ENCODE results near the gene STRIP2. TPM values are rescaled to one million over a fixed set of nuclear protein-coding genes. Genes with fewer than 3 reads are reported as not detected.
"Not testable (repeated sequence)": the region's sequence is repeated elsewhere in the genome, so short reads cannot be mapped to it uniquely, and the experiment has no call there.

Gene STRIP2, protein sequence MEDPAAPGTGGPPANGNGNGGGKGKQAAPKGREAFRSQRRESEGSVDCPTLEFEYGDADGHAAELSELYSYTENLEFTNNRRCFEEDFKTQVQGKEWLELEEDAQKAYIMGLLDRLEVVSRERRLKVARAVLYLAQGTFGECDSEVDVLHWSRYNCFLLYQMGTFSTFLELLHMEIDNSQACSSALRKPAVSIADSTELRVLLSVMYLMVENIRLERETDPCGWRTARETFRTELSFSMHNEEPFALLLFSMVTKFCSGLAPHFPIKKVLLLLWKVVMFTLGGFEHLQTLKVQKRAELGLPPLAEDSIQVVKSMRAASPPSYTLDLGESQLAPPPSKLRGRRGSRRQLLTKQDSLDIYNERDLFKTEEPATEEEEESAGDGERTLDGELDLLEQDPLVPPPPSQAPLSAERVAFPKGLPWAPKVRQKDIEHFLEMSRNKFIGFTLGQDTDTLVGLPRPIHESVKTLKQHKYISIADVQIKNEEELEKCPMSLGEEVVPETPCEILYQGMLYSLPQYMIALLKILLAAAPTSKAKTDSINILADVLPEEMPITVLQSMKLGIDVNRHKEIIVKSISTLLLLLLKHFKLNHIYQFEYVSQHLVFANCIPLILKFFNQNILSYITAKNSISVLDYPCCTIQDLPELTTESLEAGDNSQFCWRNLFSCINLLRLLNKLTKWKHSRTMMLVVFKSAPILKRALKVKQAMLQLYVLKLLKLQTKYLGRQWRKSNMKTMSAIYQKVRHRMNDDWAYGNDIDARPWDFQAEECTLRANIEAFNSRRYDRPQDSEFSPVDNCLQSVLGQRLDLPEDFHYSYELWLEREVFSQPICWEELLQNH
- 21.0 TPM in 2 replicates for total RNA-seq

DNA sequence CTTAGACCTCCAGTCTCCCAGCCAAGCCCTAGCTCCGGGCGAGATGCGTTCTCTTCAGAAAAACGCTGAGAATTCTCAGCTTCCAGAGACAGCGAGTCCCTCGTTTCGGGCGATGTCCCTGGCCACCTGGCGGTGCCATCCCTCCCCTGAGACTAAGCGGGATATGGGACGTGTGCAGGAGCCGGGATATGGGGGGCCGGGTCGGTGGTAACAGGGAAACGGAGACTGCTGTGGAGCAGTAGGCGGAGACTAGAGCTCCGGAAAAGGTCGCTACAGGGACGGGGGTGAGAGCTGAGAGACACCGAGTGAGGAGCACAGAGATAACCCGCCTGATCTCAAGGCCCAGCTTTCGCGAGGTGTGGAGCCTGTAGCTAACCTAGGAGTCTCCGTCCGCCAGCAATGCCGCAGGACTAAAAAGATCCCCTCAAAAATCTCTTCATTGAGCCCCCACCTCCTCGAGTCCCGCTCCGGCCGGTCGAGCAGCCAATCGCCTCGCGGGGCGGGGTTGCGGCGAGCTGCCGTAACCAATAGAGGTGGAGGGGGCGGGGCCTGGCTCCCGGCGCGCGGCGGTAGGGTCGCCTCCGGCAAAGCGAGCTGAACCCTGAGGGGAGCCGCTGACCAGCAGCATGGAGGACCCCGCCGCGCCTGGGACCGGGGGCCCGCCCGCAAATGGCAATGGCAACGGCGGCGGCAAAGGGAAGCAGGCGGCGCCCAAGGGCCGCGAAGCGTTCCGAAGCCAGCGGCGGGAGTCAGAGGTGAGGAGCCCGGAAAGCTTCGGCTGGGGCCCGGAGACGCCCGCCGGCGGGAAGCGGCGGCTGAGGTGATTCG is at the start of gene STRIP2:
Gene STRIP2 (plus strand): TSS at position 586 of the 828 bp plus-strand sequence. CDS start 41 bp downstream, at position 627.
- intact Hi-C loops (cut with micrococcal nuclease), result loop anchor here (1.0 to 10.0 kb wide), 6 partner anchors 66 to 521 kb away; partner anchors contain the start of genes NRF1, SMKR1 and UBE2H

GRCh38 chr7:129385116-129385515 is 49.1 kb upstream of the STRIP2 start:
- intact Hi-C loops (cut with micrococcal nuclease), result no loop called here

DNA sequence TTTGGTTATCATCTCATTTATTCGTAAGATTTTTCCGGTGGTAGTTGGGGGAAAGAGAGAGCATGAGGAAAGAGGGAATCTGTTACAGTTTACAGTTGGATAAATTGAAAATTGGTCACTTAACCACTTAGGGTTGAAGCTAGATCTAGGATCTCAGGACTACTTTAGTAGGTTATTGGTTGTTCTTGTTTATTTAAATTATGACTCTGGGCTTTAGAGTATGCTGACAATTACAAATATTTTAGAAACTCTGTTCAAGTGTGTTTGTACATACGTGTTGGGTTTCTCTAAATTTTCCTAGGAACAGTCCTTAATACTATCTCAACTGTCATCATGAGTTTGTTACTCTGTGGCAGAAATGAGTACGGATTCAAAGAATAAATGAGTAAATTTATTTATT is 48.6 kb upstream of the STRIP2 start:
- intact Hi-C loops (cut with micrococcal nuclease), result no loop called here

- intact Hi-C loops (cut with micrococcal nuclease), result no loop called here
Measured at GRCh38 chr7:129386506-129386905, 47.7 kb upstream of the STRIP2 start.

DNA sequence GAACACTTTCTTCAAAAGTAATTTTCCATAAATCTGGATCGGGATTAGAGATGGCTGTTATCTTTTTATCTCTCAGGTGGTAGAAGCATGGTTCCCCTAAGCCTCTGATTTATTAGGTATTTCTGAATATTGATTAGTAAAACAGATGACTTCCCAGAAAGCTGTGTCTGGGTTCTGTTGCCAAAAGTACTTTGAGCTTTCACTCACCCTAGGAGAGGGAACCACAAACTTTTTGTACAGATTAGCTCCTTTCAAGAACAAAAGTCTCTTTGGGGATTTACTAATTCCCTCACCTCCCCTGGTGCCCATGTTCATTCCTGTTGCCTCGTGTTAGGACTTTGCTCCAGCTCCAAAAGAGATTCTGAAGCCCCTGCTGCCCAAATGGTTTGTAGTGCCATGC is 46.7 kb upstream of the STRIP2 start:
- intact Hi-C loops (cut with micrococcal nuclease), result no loop called here

DNA sequence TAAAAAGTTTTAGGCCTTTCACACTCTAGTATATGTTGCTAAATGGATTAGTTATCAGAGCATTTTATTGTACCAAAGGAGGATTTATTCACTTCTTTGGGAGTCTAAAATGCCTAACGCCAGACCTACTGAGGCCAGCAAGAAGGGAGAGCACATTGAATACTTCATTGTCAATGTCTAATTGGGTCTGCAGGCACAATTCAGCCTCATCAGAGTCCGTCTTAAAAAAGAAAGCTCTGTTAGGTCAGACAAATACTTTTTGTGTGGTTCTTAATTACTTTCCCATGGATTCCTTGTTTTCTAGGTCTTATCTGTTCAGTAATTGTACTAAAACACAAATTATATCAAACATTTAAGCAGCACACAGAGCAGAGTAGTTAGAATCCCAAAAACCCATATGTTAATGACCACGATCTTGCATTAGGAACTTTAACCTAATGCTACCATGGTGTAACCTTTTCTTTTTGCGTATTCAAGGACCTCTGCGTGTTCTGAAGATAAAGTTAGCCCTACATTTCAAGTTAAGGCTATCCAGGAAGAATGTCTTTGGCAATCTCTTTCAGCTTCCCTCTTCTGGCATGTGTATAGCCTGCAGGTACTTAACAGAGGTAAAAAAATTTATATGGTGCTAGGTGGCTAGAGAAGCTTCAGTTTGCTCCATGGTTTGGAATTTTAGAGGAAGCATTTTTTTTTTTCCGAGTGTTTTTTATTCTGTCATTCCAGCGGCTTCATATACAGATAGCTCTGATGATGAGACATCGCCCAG is 45.7 kb upstream of the STRIP2 start:
- intact Hi-C loops (cut with micrococcal nuclease), result no loop called here

- intact Hi-C loops (cut with micrococcal nuclease), result no loop called here
Measured at GRCh38 chr7:129389829-129390228, 44.4 kb upstream of the STRIP2 start.

DNA sequence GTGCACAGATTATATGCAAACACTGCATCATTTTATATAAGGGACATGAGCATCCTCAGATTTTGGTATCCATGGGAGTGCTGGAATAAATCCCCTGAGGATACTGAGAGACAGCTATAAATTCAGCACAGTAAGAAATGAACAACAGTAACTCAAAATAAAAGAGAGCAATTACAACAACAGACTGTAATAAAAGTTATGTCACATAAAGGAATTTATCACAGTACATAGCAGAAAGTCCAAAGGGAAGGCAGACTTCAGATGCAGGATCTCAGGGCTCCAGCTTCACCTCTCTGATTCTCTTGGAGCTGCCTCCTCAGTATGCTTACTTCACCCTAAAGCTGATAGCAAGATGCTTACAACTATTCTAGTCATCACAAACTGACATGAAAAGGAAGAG is 43.9 kb upstream of the STRIP2 start:
- intact Hi-C loops (cut with micrococcal nuclease), result no loop called here

DNA sequence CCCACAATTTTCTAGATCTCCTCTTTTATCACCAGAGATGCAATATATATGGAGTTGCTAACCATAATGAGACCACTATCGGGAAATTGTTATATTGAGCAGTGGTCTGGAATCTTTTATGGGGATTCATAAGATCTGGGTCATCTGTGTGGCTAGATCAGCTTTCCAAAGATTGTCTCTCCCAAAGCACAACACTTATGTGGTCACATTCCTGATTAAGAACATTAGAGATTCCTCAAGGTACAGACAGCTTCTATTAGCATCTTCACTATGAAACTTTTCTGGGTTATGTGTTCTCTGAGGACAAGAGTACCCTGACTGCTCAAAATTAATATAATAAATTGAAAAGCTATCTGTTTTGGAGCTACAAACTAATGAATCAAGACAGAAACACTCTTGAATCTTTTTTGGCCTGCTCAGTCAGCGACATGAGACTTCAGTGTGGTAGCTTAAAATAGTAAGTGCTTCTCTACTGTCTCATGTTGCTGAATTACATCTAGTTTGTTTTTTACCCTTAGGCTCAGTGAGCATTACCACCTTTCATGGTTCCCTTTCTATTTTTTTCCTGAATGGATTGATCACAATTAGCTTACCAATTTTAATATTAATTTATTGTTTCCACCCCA is 42.6 kb upstream of the STRIP2 start:
- intact Hi-C loops (cut with micrococcal nuclease), result no loop called here

- intact Hi-C loops (cut with micrococcal nuclease), result no loop called here
Measured at GRCh38 chr7:129393255-129393654, 41.0 kb upstream of the STRIP2 start.

GRCh38 chr7:129394101-129394500 is 40.1 kb upstream of the STRIP2 start:
- intact Hi-C loops (cut with micrococcal nuclease), result no loop called here

GRCh38 chr7:129394982-129395914 is 39.0 kb upstream of the STRIP2 start:
- intact Hi-C loops (cut with micrococcal nuclease), result no loop called here

DNA sequence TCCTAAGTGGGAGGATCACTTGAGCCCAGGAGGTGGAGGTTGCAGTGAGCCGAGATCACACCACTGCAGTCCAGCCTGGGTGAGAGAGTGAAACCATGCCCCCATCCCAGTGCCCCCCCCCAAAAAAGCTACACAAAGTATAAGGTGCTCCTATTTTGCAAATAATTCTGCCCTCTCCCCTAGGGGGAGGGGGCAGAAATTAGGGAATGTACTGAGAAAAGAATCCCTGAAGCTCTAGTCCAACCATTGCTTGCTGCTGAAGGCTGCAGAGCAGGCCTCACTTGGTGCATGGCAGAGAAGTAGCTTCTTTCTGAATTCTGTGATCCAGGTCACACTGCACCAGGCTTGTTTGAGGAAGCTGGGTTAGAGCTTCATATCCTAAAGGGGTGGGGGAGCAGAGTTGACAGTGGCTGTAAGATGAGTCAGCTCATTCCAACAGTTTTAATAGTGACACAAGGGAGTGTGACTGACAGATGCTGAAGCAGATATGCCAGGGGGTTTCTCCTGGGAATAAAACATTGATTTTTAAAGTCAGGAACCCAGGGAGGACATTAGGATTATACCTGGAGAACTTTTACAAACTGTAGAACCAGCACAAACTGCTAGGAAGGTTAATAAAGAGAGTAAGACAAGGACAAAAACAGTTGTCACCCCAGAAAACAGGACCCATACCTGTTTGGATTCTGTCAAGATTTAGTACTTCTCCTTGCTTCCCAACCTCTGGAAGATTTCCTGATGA is 32.8 kb upstream of the STRIP2 start:
- intact Hi-C loops (cut with micrococcal nuclease), result no loop called here

- intact Hi-C loops (cut with micrococcal nuclease), result no loop called here
Measured at GRCh38 chr7:129401967-129402860, 32.0 kb upstream of the STRIP2 start.

DNA sequence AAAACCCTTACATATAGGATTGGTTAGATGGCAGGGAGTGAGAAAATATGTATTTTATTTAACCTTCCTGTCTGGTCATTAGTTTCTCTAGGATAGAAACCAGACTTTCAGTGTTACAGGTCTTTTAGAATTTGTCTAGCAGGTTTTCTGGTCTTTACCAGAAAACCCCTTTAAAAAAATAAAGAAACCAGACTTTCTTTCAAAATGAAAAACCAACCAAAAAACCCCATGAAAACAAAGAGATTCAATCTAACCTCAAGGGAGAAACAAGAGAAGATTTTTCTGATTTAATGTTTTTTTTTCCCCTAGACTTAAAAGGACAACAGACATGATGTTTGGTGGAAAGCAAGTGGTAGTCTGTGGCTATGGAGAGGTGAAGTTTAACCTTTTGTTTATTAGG is 28.7 kb upstream of the STRIP2 start:
- intact Hi-C loops (cut with micrococcal nuclease), result no loop called here

DNA sequence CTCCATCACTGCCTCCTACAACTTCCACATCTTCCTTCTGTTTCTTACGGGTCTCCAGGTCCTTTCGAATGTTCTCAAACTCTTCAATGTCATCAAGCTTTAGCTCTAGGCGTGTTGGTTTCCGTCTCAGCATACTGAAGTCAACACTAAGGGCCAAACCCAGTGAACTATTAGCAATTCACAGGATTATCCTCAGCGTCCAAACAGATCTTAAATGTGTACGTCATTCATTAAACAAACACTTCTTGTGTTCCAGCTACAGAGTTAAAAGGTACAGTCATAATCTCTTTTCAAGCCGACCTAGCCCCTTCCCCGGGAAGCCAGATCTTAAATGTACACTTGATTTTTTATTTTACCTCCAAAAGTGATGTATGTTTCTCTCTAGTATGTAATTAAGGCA is 24.0 kb upstream of the STRIP2 start:
- intact Hi-C loops (cut with micrococcal nuclease), result not testable (repeated sequence)

DNA sequence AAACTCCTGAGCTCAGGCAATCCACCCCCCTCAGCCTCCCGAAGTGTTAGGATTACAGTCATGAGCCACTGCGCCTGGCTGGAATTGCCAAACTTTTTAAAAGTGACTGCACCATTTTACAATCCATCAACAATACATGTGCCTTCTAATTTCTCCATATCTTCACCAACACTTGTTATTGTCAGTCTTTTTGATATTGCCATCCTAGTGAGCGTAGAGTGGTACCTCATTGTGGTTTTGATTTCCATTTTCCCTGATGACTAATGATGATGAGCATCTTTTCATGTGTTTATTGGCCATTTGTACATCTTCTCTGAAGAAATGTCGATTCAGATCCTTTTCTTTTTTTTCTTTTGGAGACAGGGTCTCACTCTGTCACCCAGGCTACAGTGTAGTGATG is 21.7 kb upstream of the STRIP2 start:
- intact Hi-C loops (cut with micrococcal nuclease), result no loop called here

Data from T-helper 2 cell treated with Interferon-gamma antibody and Interleukin-4, amounts not matched to agents 100 ng/mL and 5 ng/mL, for 36 hours (primary cell).